HepG2 (cell line): ENCODE results near the gene ANKRD52. TPM values are rescaled to one million over a fixed set of nuclear protein-coding genes. Genes with fewer than 3 reads are reported as not detected.

Experiments
- FOXC1 ChIP-seq: sonication (generic); formaldehyde crosslinking; IDR thresholded peaks from 2 replicates; pipeline ENCODE4 v1.8.0; 2022; ENCODE audit warnings: mild to moderate bottlenecking, missing genetic modification reagents, borderline replicate concordance
- IRF1 ChIP-seq: sonication (generic); formaldehyde crosslinking; IDR thresholded peaks from 2 replicates; pipeline ENCODE4 v1.4.0; 2020; ENCODE audit warnings: low read depth, mild to moderate bottlenecking, missing genetic modification reagents
- MIXL1 ChIP-seq: IDR thresholded peaks from 2 replicates; pipeline ENCODE4 v1.6.1; 2016
- SRF ChIP-seq: IDR thresholded peaks from 2 replicates; pipeline ENCODE4 v1.6.1; 2011; ENCODE audit warnings: mild to moderate bottlenecking, low read depth, low read length, moderate library complexity
- SRY ChIP-seq: sonication (generic); formaldehyde crosslinking; IDR thresholded peaks from 2 replicates; pipeline ENCODE4 v1.8.0; 2022; ENCODE audit warnings: mild to moderate bottlenecking, missing genetic modification reagents
- TP53 ChIP-seq: sonication (generic); formaldehyde crosslinking; conservative IDR thresholded peaks from 2 replicates; pipeline ENCODE4 v1.4.0; 2020; ENCODE audit warnings: missing genetic modification reagents
- ZNF274 ChIP-seq: sonication (generic); formaldehyde crosslinking; IDR thresholded peaks from 2 replicates; pipeline ENCODE4 v1.5.1; 2020; ENCODE audit warnings: mild to moderate bottlenecking, missing genetic modification reagents
- ZNF275 ChIP-seq: sonication (generic); formaldehyde crosslinking; IDR thresholded peaks from 2 replicates; pipeline ENCODE4 v1.8.0; 2022; ENCODE audit warnings: missing genetic modification reagents, mild to moderate bottlenecking, inconsistent platforms, borderline replicate concordance
- ZNF343 ChIP-seq: sonication (generic); formaldehyde crosslinking; IDR thresholded peaks from 2 replicates; pipeline ENCODE4 v1.4.0; 2020; ENCODE audit warnings: mild to moderate bottlenecking, missing genetic modification reagents
- ZNF570 ChIP-seq: sonication (generic); formaldehyde crosslinking; IDR thresholded peaks from 2 replicates; pipeline ENCODE4 v1.4.0; 2020; ENCODE audit warnings: mild to moderate bottlenecking, missing genetic modification reagents, borderline replicate concordance
- ZNF792 ChIP-seq: IDR thresholded peaks from 2 replicates; pipeline ENCODE4 v1.6.1; 2016
- ZNF883 ChIP-seq: sonication (generic); formaldehyde crosslinking; IDR thresholded peaks from 2 replicates; pipeline ENCODE4 v1.5.1; 2020; ENCODE audit warnings: mild to moderate bottlenecking, missing genetic modification reagents; ENCODE audit errors: not compliant biosample characterization
- polyA plus RNA-seq, 8 experiments: library from polyadenylated mRNA; depleted of rRNA in 3 of 8; stranded (reverse) in 7 of 8; unstranded in 1 of 8; fragments of >200 nt; fragmentation: Illumina TruSeq in 4 of 8; extraction: Trizol in 4 of 8; gene quantifications; 2 replicates each; pipeline versions ENCODE4 v1.2.1 to v1.2.3, GENCODE V29; 2011 to 2016; ENCODE audit warnings: low read depth in 4 of 8, missing spikeins in 1 of 8, mixed read lengths in 1 of 8; ENCODE audit not compliant: insufficient read depth in 1 of 8
- total RNA-seq, 5 experiments: library from RNA; depleted of rRNA; stranded (reverse); fragments of >200 nt; fragmentation: Illumina TruSeq; extraction: Trizol; gene quantifications; 2 replicates each; pipeline ENCODE4 v1.2.3, GENCODE V29; 2016; ENCODE audit warnings: low read depth in 1 of 5
- TF ChIP-seq, protein P1 (sequence below): IDR thresholded peaks from 2 replicates; pipeline ENCODE4 v1.6.1; 2016
- TF ChIP-seq, protein P2 (sequence below): sonication (generic); formaldehyde crosslinking; IDR thresholded peaks from 2 replicates; pipeline ENCODE4 v1.5.0; 2020; ENCODE audit warnings: missing genetic modification reagents
- TF ChIP-seq, protein P3 (sequence below): IDR thresholded peaks from 2 replicates; pipeline ENCODE4 v1.6.1; 2016; ENCODE audit warnings: mild to moderate bottlenecking, missing biosample characterization, missing genetic modification reagents
- TF ChIP-seq, protein P4 (sequence below): fragments of 450-650 bp; IDR thresholded peaks from 2 replicates; pipeline ENCODE4 v1.6.1; 2017; ENCODE audit warnings: mild to moderate bottlenecking
- TF ChIP-seq, protein P5 (sequence below): IDR thresholded peaks from 2 replicates; pipeline ENCODE4 v1.6.1; 2016; ENCODE audit warnings: missing compliant biosample characterization, missing genetic modification reagents, borderline replicate concordance

The ANKRD52 gene
- total and polyA plus RNA-seq, 2 of the 13 experiments (the other 11 are each of a cell fraction or from before 2014, with no cell fraction given): 7.8 to 9.2 TPM

- TF ChIP-seq, protein P1, sequence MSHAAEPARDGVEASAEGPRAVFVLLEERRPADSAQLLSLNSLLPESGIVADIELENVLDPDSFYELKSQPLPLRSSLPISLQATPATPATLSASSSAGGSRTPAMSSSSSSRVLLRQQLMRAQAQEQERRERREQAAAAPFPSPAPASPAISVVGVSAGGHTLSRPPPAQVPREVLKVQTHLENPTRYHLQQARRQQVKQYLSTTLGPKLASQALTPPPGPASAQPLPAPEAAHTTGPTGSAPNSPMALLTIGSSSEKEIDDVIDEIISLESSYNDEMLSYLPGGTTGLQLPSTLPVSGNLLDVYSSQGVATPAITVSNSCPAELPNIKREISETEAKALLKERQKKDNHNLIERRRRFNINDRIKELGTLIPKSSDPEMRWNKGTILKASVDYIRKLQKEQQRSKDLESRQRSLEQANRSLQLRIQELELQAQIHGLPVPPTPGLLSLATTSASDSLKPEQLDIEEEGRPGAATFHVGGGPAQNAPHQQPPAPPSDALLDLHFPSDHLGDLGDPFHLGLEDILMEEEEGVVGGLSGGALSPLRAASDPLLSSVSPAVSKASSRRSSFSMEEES (CRISPR knock-in tag): peak; percentile 9; the same call in 1 of the 2 replicates
- TF ChIP-seq IRF1 (CRISPR knock-in tag) (no peak; the same call in 1 of the 2 replicates), ZNF343 (CRISPR knock-in tag) (0 out of 2 replicates have a peak, but pooled peaks have one; percentile 44), SRY (CRISPR knock-in tag) (peak; percentile 36; the same call in 1 of the 2 replicates), ZNF274 (no peak), ZNF792 (no peak), MIXL1 (CRISPR knock-in tag) (peak; percentile 96), SRF (peak; percentile 23; the same call in 1 of the 2 replicates), ZNF275 (CRISPR knock-in tag) (no peak), ZNF570 (CRISPR knock-in tag) (no peak), TP53 (CRISPR knock-in tag) (no peak), ZNF883 (peak; percentile 47), FOXC1 (CRISPR knock-in tag) (peak; percentile 53; the same call in 1 of the 2 replicates)
- TF ChIP-seq, protein P2, sequence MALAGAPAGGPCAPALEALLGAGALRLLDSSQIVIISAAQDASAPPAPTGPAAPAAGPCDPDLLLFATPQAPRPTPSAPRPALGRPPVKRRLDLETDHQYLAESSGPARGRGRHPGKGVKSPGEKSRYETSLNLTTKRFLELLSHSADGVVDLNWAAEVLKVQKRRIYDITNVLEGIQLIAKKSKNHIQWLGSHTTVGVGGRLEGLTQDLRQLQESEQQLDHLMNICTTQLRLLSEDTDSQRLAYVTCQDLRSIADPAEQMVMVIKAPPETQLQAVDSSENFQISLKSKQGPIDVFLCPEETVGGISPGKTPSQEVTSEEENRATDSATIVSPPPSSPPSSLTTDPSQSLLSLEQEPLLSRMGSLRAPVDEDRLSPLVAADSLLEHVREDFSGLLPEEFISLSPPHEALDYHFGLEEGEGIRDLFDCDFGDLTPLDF (CRISPR knock-in tag): peak; percentile 47; the same call in 1 of the 2 replicates
- TF ChIP-seq, protein P3, sequence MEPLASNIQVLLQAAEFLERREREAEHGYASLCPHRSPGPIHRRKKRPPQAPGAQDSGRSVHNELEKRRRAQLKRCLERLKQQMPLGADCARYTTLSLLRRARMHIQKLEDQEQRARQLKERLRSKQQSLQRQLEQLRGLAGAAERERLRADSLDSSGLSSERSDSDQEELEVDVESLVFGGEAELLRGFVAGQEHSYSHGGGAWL (CRISPR knock-in tag): 0 out of 2 replicates have a peak, but pooled peaks have one; percentile 50
- TF ChIP-seq, protein P4, sequence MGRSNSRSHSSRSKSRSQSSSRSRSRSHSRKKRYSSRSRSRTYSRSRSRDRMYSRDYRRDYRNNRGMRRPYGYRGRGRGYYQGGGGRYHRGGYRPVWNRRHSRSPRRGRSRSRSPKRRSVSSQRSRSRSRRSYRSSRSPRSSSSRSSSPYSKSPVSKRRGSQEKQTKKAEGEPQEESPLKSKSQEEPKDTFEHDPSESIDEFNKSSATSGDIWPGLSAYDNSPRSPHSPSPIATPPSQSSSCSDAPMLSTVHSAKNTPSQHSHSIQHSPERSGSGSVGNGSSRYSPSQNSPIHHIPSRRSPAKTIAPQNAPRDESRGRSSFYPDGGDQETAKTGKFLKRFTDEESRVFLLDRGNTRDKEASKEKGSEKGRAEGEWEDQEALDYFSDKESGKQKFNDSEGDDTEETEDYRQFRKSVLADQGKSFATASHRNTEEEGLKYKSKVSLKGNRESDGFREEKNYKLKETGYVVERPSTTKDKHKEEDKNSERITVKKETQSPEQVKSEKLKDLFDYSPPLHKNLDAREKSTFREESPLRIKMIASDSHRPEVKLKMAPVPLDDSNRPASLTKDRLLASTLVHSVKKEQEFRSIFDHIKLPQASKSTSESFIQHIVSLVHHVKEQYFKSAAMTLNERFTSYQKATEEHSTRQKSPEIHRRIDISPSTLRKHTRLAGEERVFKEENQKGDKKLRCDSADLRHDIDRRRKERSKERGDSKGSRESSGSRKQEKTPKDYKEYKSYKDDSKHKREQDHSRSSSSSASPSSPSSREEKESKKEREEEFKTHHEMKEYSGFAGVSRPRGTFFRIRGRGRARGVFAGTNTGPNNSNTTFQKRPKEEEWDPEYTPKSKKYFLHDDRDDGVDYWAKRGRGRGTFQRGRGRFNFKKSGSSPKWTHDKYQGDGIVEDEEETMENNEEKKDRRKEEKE: no peak
- TF ChIP-seq, protein P5, sequence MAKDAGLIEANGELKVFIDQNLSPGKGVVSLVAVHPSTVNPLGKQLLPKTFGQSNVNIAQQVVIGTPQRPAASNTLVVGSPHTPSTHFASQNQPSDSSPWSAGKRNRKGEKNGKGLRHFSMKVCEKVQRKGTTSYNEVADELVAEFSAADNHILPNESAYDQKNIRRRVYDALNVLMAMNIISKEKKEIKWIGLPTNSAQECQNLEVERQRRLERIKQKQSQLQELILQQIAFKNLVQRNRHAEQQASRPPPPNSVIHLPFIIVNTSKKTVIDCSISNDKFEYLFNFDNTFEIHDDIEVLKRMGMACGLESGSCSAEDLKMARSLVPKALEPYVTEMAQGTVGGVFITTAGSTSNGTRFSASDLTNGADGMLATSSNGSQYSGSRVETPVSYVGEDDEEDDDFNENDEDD (CRISPR knock-in tag): peak; percentile 20; the same call in 1 of the 2 replicates
These were observed 41.9 kb upstream of the ANKRD52 start, which contains the start of gene CS (continued) for GRCh38 chr12:56299853-56300643.
